HG03280 (cell line): ENCODE results near the gene CCDC30.
"Not testable (repeated sequence)": the region's sequence is repeated elsewhere in the genome, so short reads cannot be mapped to it uniquely, and the experiment has no call there.

Experiments
- ATAC-seq: cut with Tn5 transposase; IDR thresholded peaks from one replicate; pipeline ENCODE4 v1.9.1; 2021; ENCODE audit warnings: mild to moderate bottlenecking, moderate library complexity; ENCODE audit not compliant: unreplicated experiment

CCDC30 gene

DNA sequence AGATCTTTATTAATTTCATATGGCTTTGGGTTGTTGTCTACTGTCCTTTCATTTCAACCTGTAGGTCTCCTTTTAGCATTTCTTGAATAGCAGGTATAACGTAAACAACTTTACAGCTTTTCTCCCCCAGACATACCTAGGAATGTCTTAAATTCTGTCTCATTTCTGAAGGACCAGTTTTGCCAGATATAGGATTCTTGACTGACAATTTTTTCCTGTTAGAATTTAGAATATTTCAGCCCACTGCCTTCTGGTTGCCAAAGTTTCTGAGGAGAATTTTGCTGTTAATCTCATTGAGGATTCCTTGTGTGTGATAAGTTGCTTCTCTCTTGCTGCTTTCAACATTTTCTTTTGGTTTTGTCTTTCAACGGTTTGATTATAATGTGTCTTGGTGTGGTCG lies 60.1 kb downstream of the CCDC30 start:
- ATAC-seq = no peak

DNA sequence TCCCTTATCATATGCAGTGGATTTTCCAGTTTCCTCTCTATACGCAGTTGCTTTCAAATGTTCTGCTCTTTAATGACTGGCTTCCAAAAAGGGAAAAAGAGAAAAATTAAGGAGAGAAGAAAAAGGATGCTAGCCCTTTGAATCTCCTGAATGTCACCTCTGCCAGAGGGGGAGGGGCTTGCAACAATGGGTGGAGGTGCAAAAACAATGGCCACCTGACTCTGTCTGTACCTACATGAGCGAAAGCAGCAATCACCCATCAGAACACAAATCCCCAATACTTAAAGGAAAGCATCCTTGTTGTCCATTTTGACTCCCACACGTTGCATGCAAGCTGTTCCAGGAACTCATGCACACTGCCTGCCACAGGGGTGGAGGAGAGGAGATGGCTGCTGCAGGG lies 61.2 kb downstream of the CCDC30 start:
- ATAC-seq = no peak

DNA sequence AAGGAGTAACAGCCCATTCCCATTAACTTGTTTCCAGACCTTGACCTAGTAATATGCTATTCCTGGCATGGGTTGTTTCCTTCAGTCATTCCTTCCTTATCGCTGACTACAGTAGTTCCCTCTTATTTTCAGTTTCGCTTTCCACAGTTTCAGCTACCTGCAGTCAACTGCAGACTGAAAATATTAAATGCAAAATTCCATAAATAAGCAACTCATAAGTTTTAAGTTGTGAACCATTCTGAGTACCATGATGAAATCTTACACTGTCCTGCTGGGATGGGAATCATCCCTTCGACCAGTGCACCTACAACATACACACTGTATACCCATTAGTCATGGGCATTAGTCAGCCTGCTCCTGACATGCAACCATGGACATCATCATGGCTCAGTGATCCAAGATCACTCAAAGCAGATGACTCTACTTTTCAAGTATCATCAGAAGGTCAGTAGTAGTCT lies 66.7 kb downstream of the CCDC30 start:
- ATAC-seq = no peak

DNA sequence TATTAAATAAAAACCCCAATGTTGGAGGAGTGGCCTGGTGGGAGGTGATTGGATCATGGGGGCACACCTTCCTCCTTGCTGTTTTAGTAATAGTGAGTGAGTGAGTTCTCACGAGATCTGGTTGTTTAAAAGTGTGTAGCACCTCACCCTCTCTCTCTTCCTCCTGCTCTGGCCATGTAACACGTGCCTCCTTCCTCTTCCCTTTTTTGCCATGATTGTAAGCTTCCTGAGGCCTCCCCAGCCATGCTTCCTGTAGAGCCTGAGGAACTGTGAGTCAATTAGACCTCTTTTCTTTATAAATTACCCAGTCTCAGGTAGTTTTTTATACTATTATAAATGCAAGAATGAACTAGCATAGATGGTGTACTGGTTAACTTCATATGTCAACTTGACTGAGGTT lies 68.0 kb downstream of the CCDC30 start:
- ATAC-seq = no peak

DNA sequence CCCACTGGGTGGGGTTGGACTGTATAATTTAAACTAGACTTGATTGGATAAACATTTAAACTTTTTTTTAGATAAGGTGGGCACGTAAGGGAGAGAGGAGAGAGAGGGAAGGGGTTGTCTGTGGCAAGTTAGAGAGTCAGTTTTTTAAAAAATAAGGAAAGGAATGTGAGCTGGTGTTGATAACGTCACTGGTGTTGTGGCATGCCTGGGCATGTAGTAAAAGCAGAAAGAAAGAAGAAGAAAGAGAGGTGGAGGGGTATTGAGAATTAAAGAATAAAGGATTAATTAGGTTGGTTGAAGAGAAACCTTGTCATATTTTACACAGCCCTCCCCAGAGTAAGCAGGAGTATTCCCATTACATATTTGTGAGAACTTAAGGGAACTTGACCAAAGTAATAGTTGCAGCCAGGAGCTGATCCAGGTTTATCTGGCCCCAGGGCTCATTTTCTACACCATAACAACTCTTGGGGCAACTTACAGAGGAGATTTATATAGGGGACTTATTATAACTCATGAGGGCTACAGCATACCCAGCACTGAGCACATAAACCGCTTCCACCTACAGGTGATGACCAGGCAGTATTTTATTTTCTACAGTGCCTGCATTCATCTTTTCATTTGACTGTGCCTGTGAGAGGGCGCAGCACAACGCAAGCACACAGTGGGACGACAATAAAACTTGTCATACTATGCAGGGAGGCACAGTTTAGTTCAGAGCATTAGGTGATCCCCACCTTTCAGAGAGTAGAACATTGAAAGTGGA lies 70.2 kb downstream of the CCDC30 start:
- no peak for ATAC-seq

DNA sequence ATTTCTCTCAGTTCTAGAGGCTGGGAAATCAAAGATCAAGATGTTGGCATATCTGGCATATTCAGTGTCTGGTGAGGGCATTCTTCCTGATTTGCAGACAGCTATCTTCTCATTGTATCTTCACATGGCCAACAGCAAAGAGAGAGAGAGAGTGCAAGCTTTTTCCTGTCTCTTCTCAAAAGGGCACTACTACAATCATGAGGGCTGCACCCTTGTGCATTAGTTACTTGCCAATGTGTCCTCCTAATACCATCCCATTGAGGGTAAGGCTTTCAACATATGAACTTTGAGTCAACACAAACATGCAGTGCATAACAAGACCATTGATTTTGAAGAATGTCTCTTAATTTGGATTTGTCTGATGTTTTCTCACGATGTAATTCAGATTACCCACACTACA lies 78.0 kb downstream of the CCDC30 start:
- ATAC-seq = no peak

DNA sequence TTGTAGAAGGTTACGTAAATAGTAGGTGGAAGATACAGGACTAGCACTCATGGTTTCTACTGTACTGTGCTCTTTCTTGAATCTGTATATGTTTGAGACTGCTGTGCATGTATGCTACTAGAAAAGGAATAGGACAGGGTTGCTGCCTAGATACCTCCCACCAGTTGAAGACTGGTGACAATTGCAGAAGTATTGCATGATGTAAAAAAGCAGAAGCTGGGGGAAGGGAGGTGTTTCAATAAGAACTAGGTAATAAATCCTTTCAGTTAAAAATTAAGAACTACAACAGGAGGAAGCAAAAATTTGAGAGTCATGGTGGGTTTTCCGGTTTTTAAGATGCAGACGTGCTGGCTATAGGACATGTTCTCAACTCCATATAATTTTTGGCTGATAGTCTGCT lies 88.1 kb downstream of the CCDC30 start:
- no peak for ATAC-seq

DNA sequence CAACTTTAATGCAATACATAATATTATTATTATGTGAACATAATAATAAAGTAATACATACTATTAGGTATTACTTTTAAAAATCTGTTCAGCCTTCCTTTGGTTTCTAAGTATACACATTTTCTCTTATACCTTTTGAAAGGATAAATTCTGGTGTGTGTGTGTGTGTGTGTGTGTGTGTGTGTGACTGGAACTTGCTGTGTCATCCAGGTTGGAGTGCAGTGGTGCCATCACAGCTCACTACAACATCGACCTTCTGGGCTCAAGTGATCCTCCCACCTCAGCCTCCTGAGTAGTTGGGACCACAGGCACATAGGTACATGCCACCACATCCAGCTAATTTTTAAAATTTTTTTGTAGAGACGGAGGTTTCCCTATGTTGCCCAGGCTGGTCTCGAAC lies 88.5 kb downstream of the CCDC30 start:
- ATAC-seq = no peak

DNA sequence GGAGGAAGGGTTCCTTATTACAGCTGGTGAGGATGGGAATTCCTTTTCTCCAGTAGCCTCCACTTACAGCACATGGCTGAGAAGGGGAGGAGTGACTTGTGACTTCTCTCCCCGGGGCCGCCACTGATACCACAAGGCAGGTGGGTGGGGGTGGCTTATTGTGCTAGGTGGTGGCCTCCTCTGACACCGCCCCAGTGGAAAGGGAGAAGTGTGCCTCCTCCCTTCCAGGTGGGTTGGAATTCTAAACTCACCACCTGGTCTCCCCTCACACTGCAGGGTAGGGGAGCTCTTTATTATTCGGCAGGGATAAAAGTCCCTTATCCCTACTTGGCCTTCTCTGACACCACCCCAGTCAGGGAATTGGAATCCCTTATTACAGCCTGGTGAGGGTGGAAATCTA lies 89.5 kb downstream of the CCDC30 start:
- ATAC-seq = no peak

DNA sequence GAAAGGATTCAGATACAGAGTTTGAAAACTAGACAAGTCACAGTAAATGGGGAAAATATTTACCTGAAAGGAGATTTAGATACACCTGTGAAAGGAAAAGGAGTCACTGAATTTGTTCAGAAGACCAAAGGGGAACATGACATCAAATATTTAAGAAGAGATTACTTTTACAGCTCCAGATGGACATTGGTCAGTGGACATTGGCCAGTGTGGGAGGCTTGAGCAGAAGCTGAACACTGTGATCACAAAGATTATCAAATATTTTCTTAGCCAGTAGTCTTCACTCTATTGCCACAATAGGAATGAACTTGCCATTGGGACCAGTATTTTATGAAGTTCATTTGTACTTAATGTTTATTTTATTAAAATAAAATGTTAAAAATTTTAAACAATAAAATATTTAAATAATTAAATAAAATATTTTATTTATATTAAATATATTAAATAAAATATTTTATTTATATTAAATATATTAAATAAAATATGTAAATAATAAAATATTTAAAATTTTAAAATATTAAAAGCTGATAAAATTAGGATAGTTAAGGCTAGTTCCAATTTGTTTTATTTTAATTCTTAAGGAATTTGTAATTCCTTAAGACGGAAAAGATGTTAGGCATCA lies 94.3 kb downstream of the CCDC30 start:
- ATAC-seq = no peak

DNA sequence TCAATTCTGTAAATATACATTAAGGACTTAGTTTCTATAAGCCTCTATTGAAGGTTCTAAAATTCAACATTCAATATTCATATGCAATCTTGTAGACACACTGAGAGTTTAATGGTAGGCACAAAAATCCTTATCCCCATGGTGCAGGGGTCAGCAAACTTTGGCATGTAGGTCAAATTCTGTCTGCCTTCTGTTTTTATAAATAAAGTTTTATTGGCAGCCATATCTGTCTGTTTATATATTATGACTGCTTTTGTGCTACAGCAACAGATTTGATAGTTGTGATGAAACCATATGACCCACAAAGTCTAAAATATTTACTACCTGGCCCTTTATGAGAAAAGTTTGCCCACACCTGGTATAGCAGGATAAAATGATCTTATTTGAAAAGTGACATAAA lies 104.0 kb downstream of the CCDC30 start:
- no peak for ATAC-seq

DNA sequence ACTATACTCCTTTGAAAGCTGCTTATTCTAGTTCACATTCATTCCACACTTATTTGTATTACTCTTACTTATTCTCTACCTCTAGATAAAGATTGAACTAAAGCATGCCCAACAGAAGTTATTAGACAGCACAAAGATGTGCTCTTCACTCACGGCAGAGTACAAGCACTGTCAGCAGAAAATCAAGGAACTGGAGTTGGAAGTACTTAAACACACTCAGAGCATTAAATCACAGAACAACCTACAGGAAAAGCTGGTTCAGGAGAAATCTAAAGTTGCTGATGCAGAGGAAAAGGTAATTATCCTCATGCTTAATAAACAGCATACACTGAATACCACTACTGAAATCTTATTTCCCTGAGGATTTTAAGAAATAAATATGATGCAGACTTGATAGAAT lies 113.8 kb downstream of the CCDC30 start:
- no peak for ATAC-seq

DNA sequence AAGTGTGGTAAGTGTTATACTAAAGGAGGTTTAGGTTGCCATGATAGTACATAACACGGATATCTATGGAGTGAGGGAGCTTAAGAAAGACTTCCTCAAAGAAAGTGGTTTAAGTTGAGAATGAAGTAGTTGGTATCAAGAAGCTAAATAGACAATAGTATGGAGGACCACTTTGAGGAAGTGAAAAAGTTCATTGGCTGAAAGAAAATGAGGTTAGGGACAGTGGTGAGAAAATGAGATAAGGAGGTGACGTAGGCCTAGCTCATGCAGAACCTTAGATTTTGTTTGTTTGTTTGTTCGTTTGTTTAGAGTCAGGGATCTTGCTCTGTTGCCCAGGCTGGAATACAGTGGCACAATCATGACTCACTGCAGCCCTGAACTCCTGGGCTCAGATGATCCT lies 122.9 kb downstream of the CCDC30 start:
- ATAC-seq = no peak

DNA sequence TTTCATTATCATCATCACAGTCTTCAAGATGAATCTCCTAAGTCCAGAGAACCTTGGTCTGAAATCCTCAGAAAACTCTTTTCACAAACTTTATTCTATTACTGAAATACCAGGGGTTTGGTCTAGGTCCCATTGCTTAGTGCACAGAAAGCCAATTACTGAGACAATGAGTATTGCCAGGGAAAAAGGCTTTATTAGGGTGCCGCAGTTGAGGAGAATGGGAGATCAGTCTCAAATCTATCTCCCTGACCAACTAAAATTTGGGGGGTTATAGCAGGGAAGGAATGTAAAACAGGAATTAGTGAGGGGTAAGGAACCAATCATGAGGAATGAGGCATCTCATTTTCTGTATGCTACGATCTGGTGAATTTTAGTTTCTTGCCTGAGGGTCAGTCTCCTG lies 124.7 kb downstream of the CCDC30 start:
- no peak for ATAC-seq

DNA sequence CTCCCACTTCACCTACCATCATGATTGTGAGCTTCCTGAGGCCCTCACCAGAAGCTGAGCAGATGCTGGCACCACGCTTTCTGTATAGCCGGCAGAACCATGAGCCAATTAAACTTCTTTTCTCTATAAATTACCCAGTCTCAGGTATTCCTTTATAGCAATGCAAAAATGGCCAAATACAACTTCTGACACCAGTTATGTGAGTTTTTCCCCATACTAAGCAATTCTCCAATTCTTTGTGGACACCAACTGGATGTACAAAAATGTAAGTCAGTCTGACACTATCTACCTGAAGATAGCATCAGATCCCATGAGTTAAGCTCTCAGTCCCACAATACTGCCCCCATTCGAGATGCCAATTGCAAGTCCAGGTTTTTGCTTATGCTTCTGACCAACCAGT lies 129.7 kb downstream of the CCDC30 start:
- ATAC-seq = no peak

DNA sequence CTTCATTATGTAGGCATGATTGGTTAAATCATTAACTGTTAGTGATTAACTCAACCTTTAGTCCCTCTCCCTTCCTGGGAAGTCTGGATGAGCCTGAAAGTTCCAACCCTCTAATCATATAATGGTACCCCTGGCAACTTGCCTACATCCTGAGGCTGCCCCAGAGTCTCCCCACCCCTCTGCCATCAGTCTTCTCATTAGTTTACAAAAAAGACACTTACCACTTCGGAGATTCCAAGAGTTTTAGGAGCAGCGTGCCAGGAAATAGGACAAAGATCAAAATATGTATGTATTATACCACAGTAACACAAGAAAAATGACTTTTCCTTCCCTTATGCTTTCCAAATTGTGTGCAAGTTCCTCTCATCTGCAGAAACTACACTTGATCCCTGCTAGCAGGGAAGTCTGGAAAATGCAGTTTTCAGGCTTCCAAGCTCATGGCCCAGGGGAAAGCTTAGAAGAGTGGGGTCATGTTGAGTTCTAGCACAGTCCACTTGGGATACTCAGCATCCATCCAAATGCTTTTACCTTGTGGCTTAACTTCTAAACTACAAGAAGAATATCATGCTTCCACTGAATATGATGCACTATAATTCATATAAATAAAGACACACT lies 130.5 kb downstream of the CCDC30 start:
- no peak for ATAC-seq

DNA sequence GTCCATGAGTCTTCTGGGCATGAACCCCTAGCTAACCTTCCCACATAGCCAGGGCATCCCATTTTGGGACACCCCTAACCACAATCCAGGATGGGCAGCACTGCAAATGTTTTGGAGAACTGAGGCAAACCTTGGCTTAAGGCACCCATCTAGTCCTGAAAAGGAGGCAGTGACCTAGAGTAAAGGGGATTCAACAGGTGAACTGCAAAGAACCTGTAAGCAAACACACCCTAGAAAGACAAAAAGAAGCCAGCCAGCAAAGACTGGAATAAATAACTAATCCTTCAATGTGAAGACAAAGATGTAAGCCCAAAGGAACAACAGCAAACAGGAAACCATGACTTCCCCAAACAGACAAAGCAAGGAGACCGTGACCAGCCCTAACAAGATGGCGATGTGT lies 138.4 kb downstream of the CCDC30 start:
- ATAC-seq = no peak

DNA sequence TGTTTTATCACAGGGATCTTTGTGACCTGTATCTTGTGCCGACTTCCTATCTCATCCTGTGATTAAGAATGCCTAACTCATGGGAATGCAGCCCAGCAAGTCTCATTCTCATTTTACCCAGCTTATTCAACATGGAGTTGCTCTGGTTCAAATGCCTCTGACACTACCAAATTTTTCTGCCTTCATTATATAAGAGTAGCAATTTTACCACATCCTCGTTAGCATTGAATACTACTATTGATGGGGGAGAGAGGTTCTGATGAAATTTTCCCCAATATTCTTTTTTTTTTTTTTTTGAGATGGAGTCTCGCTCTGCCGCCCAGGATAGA lies 150.7 kb downstream of the CCDC30 start:
- ATAC-seq = no peak

DNA sequence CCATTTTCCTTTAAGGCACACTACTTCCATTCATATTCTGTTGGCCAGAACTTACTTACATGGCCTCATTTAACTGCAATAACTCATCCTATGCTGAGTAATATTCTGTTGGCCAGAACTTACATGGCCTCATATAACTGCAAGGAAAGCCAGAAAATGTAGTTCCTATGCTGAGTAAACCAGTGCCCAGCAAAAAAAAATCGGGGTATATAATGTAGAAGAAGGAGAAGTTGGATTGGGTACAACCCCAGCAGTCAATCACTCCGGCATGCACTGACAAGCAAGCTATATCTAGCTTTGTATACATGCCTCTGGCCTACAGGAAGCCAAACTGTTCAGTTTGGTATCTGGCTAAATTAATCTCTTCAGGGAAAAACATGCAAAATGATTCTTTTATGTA lies 155.8 kb downstream of the CCDC30 start:
- no peak for ATAC-seq

DNA sequence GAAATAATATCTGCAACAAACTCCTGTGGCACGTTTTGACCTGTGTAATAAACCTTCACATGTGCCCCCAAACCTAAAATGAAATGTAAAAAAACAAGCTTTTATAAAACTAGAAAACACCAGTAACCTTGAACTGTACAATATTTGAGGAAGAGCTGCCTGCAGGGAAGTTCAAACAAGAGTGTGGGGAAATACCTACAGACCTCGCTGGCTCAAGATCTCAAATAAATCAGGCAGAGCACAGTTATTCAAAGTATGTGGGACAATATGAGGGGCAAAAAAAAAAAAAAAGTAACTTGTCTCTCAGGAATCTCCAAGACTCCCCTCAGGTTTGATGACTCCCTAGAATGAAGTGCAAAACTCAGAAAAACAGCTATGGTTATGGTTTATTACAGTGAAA lies 157.2 kb downstream of the CCDC30 start:
- no peak for ATAC-seq

DNA sequence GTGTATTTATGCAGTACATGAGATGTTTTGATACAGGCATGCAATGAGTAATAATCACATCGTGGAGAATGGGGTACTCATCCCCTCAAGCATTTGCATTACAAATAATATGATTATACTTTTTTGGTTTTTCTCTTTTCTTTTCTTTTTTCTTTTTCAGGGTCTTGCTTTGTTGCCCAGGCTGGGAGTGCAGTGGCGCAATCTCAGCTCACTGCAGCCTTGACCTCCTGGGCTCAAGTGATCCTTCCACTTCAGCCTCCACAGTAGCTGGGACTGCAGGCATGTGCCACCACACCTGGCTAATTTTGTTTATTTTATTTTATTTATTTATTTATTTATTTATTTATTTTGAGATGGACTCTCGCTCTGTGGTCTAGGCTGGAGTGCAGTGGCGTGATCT lies 158.1 kb downstream of the CCDC30 start:
- not testable (repeated sequence) for ATAC-seq

DNA sequence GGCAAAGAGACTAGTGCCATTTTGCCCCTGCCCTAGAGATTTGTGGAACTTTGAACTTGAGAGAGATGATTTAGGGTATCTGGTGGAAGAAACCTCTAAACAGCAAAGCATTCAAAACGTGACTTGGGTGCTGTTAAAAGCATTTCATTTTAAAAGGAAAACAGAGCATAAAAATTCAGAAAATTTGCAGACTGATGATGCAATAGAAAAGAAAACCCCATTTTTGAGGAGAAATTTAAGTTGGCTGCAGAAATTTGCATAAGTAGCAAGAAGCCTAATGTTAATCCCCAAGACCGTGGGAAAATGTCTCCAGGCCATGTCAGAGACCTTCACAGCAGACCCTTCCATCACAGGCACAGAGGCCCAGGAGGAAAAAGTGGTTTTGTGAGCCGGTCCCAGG lies 164.1 kb downstream of the CCDC30 start:
- not testable (repeated sequence) for ATAC-seq
